GM11168 (cell line): ENCODE results near the gene TUNAR.

Source experiments
- in situ Hi-C: fragments of 300-500 bp; cut with MboI; formaldehyde crosslinking; loops from one replicate; pipeline ENCODE4 v1.12.0; 2022; ENCODE audit warnings: low sequenced_read_pairs; ENCODE audit not compliant: unreplicated experiment

Gene TUNAR

GRCh38 chr14:95870772-95871171 lies 5.9 kb upstream of the TUNAR start:
- in situ Hi-C loops, result no loop called here

- in situ Hi-C loops, result no loop called here
Measured at GRCh38 chr14:95871531-95871930, 5.1 kb upstream of the TUNAR start.

GRCh38 chr14:95872777-95873176 lies 3.9 kb upstream of the TUNAR start:
- in situ Hi-C loops, result no loop called here

GRCh38 chr14:95875831-95876760 lies 536 bp upstream of the TUNAR start:
- in situ Hi-C loops, result no loop called here

GRCh38 chr14:95877633-95878032 lies 1.0 kb downstream of the TUNAR start:
- in situ Hi-C loops, result no loop called here

GRCh38 chr14:95884377-95884776 lies 7.7 kb downstream of the TUNAR start:
- in situ Hi-C loops, result no loop called here

- in situ Hi-C loops, result no loop called here
Measured at GRCh38 chr14:95885278-95885677, 8.6 kb downstream of the TUNAR start.

- in situ Hi-C loops, result no loop called here
Measured at GRCh38 chr14:95885866-95886265, 9.2 kb downstream of the TUNAR start.

- in situ Hi-C loops, result no loop called here
Measured at GRCh38 chr14:95886366-95887056, 9.9 kb downstream of the TUNAR start.

GRCh38 chr14:95887351-95887750 lies 10.7 kb downstream of the TUNAR start:
- in situ Hi-C loops, result no loop called here

- in situ Hi-C loops, result no loop called here
Measured at GRCh38 chr14:95889236-95889979, 12.8 kb downstream of the TUNAR start.

GRCh38 chr14:95891742-95892141 lies 15.1 kb downstream of the TUNAR start:
- in situ Hi-C loops, result no loop called here

- in situ Hi-C loops, result no loop called here
Measured at GRCh38 chr14:95892142-95892541, 15.5 kb downstream of the TUNAR start.

GRCh38 chr14:95895720-95896119 lies 19.1 kb downstream of the TUNAR start:
- in situ Hi-C loops, result no loop called here

- in situ Hi-C loops, result no loop called here
Measured at GRCh38 chr14:95896498-95897135, 20.0 kb downstream of the TUNAR start.

- in situ Hi-C loops, result no loop called here
Measured at GRCh38 chr14:95897280-95897679, 20.6 kb downstream of the TUNAR start.

GRCh38 chr14:95901054-95901453 lies 24.4 kb downstream of the TUNAR start:
- in situ Hi-C loops, result no loop called here

GRCh38 chr14:95902273-95902826 lies 25.7 kb downstream of the TUNAR start:
- in situ Hi-C loops, result no loop called here

GRCh38 chr14:95903165-95903564 lies 26.5 kb downstream of the TUNAR start:
- in situ Hi-C loops, result no loop called here

- in situ Hi-C loops, result no loop called here
Measured at GRCh38 chr14:95903616-95904107, 27.0 kb downstream of the TUNAR start.
